Measurements from ENCODE around the gene ALDH1B1. TPM values are rescaled to one million over a fixed set of nuclear protein-coding genes. Genes with fewer than 3 reads are reported as not detected.

ALDH1B1 gene
- 10 to 100 TPM; 27.0 to 39.3 (median 39.3) TPM for polyA plus RNA-seq (ENCODE audit: insufficient read length in 3 of 3)

GRCh38 chr9:38392235-38393127, at the start of gene ALDH1B1:
Gene ALDH1B1 (plus strand): TSS chr9:38392702. CDS start chr9:38395749, 3,047 bp downstream.
- DNase-seq (ENCODE audit: low read depth in 3 of 3, low spot score in 2 of 3), result peak in 1 of 3 donors; percentile 61

DNA sequence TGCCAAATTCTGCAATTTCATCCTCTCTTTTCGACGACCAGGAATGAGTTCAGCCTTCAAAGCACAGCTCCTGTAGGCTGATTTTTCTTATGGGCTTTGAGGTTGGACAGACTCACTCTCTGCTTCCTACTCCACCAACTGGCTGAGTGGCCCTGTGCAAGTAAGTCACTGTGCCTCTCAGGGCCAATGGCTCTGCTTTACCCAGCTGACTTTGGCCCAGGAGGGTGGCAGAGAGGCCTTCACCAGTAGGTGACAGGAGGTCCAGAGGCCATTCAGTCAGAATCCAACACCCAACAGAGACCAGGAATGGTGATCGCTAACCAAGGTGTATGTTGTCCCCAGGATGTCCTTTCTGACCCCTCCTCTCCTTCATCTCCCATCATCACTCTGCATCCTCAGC, 49.5 kb upstream of the ALDH1B1 start:
- no peak for DNase-seq (ENCODE audit: low read depth in 3 of 3, low spot score in 2 of 3)

- no peak for DNase-seq (ENCODE audit: low read depth in 3 of 3, low spot score in 2 of 3)
Observed at GRCh38 chr9:38343552-38343951, 49.0 kb upstream of the ALDH1B1 start.

DNA sequence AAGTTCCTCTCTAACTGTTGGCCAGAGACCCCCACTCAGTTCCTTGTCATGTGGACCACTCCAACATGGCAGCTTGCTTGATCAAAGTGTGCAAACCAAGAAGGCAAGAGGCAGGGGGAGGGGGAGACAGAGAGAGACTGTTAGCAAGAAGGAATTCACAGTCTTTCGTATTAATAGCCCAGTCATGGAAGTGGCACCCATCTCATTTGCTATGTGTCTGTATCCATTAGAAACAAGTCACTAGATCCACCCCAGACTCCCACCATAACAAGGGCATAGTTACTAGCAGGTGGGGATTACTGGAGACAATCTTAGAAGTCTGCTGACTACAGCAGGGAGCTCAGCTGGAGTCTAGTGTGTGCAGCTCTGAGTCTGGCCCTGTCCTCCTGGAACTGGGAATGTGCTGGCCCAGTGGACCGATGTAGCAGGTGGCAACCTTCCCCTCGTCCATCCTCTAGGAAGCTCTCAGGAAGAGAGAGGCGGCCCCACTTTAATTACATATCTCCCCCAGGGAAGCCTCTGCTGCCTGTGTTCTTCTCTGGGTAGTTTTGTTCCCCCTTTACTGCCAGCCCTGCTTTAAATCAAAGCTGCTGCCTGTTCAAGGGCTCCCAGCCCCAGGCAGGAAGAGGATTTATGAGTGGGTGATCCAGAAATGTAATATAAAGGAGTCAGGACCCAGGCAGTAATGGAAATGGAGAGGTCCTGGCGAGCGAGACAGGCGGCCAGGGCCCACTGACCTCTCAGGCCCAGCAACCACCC, 47.8 kb upstream of the ALDH1B1 start:
- no peak for DNase-seq (ENCODE audit: low read depth in 3 of 3, low spot score in 2 of 3)

DNA sequence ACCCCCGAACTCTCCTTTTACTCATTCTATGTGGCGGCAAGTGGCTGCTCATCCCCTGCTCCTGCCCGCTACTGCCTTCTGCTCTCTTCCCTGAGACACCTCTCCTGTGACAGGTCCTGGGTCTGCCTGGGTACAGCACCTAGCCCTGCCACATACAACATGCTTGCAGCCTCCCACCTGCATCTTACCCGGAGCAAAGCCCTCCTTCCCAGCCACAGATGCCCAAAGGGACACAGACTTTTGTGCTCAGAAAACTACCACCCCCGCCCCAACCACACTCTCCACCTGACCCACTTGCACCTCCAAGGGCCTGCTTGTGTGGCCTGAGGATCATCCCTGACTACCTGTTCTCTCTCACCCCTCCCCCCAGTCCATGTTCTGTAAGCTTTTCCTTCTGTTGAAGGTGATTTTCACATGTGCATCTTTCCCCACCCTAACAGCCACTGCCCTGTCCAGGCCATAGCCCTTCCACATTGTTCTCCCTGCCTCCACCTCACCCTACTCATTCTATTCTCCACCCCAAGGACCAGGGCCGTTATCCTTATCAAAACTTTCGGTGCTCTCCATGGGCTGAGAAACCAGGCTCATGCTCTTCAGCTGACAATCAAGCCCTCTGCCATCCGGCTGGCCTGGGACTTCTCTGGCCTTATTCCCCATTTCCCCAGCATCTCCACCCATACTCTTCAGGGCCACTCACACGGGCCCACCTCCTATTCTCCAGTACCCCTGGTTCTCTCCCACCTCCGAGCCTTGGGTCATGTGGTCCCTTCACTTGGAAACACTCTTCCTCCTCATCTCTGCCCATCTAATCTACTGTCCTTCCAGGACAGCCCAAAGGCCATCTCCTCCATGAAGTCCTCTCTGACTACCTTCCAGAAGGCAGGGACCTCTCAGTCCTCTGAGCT, 46.4 kb upstream of the ALDH1B1 start:
- DNase-seq (ENCODE audit: low read depth in 3 of 3, low spot score in 2 of 3), result no peak

- no peak for DNase-seq (ENCODE audit: low read depth in 3 of 3, low spot score in 2 of 3)
Observed at GRCh38 chr9:38346811-38347210, 45.7 kb upstream of the ALDH1B1 start.

- no peak for DNase-seq (ENCODE audit: low read depth in 3 of 3, low spot score in 2 of 3)
Observed at GRCh38 chr9:38347271-38347671, 45.2 kb upstream of the ALDH1B1 start.

- DNase-seq (ENCODE audit: low read depth in 3 of 3, low spot score in 2 of 3), result no peak
Observed at GRCh38 chr9:38347946-38348345, 44.6 kb upstream of the ALDH1B1 start.

DNA sequence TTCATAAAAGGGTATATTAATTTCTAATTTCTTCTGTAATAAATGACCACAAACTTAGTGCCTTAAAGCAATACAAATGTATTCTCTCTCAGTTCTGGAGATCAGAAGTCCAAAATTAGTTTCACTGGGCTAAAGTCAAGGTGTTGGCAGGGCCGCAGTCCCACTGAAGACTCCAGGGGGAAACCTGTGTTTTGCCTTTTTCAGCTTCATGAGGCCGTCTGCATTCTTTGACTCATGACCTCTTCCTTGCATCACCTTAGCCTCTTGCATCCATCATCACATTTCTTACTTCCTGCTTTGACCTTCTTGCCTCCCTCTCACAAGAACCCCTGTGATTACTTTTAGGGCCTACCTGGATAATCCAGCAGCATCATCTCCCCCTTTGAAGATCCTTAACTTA, 42.0 kb upstream of the ALDH1B1 start:
- DNase-seq (ENCODE audit: low read depth in 3 of 3, low spot score in 2 of 3), result no peak

- no peak for DNase-seq (ENCODE audit: low read depth in 3 of 3, low spot score in 2 of 3)
Observed at GRCh38 chr9:38352530-38353328, 39.8 kb upstream of the ALDH1B1 start.

DNA sequence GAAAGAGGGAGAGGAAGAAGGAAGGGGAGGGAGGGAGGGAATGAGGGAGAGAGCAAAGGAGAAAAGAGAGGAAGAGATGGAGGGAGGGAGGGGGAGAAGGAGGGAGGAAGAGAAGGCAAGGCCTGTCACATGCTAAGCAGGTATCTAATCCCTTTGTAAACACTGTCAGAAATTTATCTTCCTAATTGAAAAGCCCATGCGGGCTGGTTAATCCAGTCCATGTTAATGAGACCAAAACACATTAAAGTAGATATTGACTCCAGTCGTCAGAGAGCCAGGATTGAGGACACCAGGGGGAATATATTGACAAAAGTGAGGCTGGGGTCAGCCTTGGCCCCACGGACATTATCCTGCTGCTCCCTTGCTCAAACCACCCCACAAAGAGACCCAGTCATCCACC, 37.4 kb upstream of the ALDH1B1 start:
- no peak for DNase-seq (ENCODE audit: low read depth in 3 of 3, low spot score in 2 of 3)

- DNase-seq (ENCODE audit: low read depth in 3 of 3, low spot score in 2 of 3), result no peak
Observed at GRCh38 chr9:38355517-38356120, 36.9 kb upstream of the ALDH1B1 start.

- DNase-seq (ENCODE audit: low read depth in 3 of 3, low spot score in 2 of 3), result no peak
Observed at GRCh38 chr9:38356851-38357250, 35.7 kb upstream of the ALDH1B1 start.

- DNase-seq (ENCODE audit: low read depth in 3 of 3, low spot score in 2 of 3), result no peak
Observed at GRCh38 chr9:38357350-38358114, 35.0 kb upstream of the ALDH1B1 start.

DNA sequence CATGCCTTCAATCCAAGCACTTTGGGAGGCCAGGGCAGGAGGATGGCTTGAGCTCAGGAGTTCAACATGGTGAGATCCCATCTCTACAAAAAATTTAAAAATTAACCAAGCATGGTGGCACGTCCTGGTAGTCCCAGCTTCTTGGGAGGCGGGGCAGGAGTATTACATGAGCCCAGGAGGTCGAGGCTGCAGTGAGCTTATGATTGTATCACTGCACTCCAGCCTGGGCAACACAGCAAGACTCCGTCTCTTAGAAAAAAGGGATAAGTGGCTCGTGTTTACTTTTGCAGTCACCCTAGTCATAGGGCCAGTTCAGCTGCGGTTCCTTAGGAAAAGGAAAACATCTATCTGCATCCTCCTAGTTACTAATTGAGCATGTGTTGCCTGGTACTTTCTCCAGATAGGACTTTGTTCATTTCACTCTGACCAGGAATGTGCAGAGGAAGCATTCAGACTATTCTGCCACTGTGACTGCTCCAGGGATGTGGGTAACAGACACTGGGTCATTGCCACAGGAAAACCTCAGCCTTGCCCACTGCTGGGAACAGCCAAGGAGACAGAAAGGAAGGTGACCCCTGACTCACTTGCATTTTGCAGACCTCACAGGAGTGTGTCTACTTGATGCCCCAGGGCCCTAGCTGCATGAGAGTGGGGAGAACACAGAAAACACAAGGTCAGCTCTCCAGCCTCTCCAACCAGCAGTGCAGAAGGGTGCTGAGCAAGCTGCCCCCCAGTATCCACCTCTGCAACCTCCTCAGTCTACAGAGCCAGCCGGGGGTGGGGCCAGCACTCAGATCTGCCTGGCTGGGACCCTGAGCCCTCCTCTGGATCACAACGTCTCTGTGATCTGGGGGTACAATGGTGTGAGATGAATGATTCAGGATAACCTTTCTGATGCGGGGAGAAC, 33.9 kb upstream of the ALDH1B1 start:
- no peak for DNase-seq (ENCODE audit: low read depth in 3 of 3, low spot score in 2 of 3)

- DNase-seq (ENCODE audit: low read depth in 3 of 3, low spot score in 2 of 3), result no peak
Observed at GRCh38 chr9:38359297-38359653, 33.2 kb upstream of the ALDH1B1 start.

- no peak for DNase-seq (ENCODE audit: low read depth in 3 of 3, low spot score in 2 of 3)
Observed at GRCh38 chr9:38359689-38360385, 32.7 kb upstream of the ALDH1B1 start.

Measured in right renal cortex interstitium (tissue), 3 donors.